C4-2B (cell line): ENCODE data around the gene CDH23.

ENCODE experiments used
- ZFX ChIP-seq: fragments of 450-650 bp; IDR thresholded peaks from 2 replicates; pipeline ENCODE4 v1.6.1; 2017
- TF ChIP-seq, protein P1 (sequence below): fragments of 450-650 bp; conservative IDR thresholded peaks from 2 replicates; pipeline ENCODE4 v1.5.1; 2017; ENCODE audit warnings: mild to moderate bottlenecking

DNA sequence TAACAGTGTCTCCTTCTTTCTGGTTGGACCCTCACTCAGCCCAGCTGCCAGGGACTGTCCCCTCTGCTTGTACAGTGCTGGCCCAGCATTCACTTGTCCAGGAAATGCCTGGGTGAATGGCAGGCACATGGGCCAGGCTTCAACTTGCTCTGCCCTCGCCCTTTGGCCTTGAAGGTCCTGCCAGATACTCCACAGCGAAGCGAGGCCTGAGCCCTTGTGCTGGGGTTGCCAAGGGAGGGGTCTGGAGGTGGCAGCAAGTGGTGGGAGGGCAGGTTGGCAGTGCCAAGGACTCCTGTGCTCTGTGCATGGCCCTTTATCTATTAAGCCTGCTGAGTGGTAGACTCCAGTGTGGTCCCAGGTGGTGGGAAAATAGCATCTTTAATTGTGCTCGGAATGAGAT lies 75.7 kb downstream of the CDH23 start:
- TF ChIP-seq, protein P1, sequence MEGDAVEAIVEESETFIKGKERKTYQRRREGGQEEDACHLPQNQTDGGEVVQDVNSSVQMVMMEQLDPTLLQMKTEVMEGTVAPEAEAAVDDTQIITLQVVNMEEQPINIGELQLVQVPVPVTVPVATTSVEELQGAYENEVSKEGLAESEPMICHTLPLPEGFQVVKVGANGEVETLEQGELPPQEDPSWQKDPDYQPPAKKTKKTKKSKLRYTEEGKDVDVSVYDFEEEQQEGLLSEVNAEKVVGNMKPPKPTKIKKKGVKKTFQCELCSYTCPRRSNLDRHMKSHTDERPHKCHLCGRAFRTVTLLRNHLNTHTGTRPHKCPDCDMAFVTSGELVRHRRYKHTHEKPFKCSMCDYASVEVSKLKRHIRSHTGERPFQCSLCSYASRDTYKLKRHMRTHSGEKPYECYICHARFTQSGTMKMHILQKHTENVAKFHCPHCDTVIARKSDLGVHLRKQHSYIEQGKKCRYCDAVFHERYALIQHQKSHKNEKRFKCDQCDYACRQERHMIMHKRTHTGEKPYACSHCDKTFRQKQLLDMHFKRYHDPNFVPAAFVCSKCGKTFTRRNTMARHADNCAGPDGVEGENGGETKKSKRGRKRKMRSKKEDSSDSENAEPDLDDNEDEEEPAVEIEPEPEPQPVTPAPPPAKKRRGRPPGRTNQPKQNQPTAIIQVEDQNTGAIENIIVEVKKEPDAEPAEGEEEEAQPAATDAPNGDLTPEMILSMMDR = no peak
- TF ChIP-seq ZFX = no peak
